Adipocyte (in vitro differentiated cells): ENCODE results near the gene FGD2.
A peak's percentile ranks its signal among the peaks of the same experiment; 100 is the strongest.
"Not testable (repeated sequence)": the region's sequence is repeated elsewhere in the genome, so short reads cannot be mapped to it uniquely, and the experiment has no call there.

Experiments used
- DNase-seq: peaks from one replicate; pipeline ENCODE4 v3.0.0-alpha.2; 2015; ENCODE audit warnings: low read depth
- H3K27me3 ChIP-seq: replicated peaks from 2 replicates; pipeline ENCODE4 v1.7.0; 2013; ENCODE audit warnings: mild to moderate bottlenecking, low read length, moderate library complexity; ENCODE audit not compliant: control insufficient read depth, insufficient read depth
- H3K36me3 ChIP-seq: 2 replicates; pipeline ENCODE4 v1.7.0; 2013; ENCODE audit warnings: low read length, mild to moderate bottlenecking, moderate library complexity; ENCODE audit not compliant: control insufficient read depth, insufficient read depth, severe bottlenecking
- H3K4me1 ChIP-seq: 2 replicates; pipeline ENCODE4 v1.7.0; 2013; ENCODE audit warnings: mild to moderate bottlenecking, low read length, moderate library complexity; ENCODE audit not compliant: control insufficient read depth, insufficient read depth
- H3K4me3 ChIP-seq: 2 replicates; pipeline ENCODE4 v1.7.0; 2013; ENCODE audit warnings: mild to moderate bottlenecking, low read length, moderate library complexity
- H3K9ac ChIP-seq: 2 replicates; pipeline ENCODE4 v1.7.0; 2013; ENCODE audit warnings: mild to moderate bottlenecking, low read length, moderate library complexity
- H3K9me3 ChIP-seq: 2 replicates; pipeline ENCODE4 v1.7.0; 2013; ENCODE audit warnings: mild to moderate bottlenecking, low read length, moderate library complexity; ENCODE audit not compliant: control insufficient read depth

The FGD2 gene

DNA sequence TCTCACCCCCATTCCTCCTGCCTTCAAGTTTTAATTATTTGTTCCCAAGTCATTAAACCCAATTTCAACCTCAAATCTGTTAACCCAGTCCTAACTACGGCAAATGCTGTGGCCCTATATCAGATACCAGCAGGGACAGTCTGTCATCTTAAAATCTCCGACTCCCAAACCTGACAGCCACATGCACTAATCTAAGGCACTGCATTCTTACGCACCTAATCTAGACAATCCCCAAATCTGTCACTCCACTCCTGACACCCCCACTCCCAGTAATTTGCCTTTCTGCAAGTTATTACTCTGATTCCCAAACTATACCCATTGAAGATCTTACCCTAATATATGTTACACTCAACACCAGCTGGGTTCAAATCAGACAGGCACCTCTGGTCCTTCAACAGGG is 21.9 kb upstream of the FGD2 start:
- Histone ChIP-seq H3K9me3 (no peaks in the 10 kb centered on the region), H3K4me3 (peak overlapping the region; percentile 99), H3K36me3 (no peaks in the 10 kb centered on the region), H3K4me1 (peaks cover 54% of the 10 kb centered on the region), H3K27me3 (no peaks in the 10 kb centered on the region), H3K9ac (peak overlapping the region; percentile 6)
- no peak for DNase-seq

DNA sequence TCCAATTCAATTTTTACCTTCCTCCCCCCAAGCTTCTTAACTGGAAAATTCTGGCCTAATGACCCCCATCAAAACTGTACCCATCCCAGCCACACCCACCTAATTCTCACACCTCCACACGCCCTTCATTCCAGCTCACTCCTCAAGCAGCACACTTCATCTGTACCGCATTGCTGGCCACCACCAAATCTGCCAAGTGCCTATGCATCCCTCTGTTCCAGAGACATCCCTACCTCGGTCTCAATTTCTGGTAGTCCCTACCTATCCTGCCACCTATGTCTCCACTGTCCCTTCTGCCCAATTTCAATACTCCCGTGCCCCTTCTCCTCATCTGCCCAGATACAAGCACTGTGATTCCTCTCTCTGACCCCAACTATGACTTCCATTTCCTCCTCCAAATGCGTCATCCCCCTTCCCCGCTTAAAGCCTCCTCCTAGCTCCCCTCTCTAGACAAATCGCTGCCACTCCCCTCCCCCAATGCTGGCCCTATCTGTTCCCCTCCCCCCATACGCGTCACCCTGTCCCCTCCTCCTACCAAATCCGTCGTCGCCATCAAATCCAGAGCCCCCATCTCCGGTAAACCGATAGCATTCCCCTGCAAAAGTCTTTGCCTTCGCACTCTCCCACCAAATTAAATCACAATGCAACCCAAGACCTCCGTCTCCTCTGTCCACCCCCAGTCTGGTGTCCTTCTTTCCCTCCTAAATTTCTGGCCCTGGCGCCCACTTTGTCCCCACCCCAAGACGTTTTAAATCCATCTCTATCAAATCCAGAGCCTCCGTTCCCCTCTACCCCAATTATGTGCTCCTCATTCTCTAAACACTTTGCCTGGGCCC is 20.7 kb upstream of the FGD2 start:
- Histone ChIP-seq H3K4me1 (peaks cover 42% of the 10 kb centered on the region), H3K36me3 (no peaks in the 10 kb centered on the region), H3K9me3 (no peaks in the 10 kb centered on the region), H3K9ac (peak overlapping the region; percentile 99), H3K4me3 (peak overlapping the region; percentile 99), H3K27me3 (no peaks in the 10 kb centered on the region)
- DNase-seq = peak; percentile 80

DNA sequence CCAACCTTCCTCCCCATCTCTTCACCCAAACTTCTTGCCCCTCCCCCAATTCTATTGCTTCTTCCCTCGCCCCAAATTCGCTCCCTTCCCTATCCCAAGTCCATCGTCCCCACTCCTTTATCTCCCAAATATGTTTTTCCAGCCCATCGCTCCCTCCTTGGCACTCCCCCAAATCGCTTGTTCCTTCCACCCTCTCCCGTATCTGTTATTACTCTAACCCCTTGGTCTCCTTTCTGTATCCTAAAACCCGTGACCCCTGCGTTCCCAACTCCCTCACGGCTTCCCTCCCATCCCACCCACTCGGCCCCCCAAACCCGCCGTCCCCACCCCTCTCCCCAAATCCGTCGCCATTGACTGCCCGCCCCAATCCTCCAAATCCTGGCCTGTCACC is 20.0 kb upstream of the FGD2 start:
- H3K9ac ChIP-seq = peak overlapping the region; percentile 99
- no peaks in the 10 kb centered on the region for H3K36me3 ChIP-seq
- no peaks in the 10 kb centered on the region for H3K27me3 ChIP-seq
- peak; percentile 47 for DNase-seq
- peak overlapping the region; percentile 99 for H3K4me3 ChIP-seq
- H3K4me1 ChIP-seq = peaks cover 39% of the 10 kb centered on the region
- no peaks in the 10 kb centered on the region for H3K9me3 ChIP-seq

DNA sequence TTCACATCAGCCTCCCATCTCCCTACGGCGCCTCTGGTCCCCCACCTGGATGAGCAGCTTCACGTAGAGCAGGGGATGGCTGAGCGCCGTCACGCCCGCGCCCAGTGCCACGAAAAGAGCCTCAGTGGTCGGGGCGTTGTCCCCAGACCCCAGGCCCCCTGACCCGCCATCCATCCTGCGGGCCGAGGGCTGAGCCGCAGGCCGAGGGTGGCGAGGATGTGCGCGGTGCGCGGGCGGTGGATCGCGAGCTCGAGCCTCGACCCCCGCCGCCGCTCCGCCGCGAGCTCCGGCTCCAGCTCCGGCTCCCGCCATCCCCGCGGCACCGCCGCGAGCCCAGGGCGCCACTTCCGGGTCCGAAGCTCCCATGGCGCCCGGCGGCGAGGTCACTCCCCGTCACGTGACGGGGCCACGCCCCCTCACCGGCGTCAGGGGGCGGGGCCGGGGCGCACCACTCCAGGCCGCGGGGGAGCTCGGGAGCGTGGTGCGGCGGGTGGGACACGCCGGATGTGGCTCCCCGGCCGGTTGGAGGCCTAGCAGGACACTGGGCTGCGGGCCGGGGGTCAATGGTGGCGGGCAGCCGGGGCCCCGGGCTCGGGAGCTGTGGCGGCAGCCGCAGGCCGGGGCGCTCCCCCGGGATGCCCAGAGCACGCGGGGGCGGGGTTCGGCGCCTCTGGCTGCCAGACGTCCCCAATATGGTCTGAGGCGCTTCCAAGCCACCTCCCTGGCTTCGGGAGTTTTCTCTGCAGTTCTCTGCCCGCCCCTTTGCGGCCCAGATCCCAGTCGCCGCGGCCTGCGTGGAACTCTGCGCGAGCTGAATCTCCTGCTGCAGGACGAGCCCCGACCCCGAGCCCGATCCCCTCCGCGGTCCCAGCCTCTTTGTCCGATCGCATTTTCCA is 19.4 kb upstream of the FGD2 start, which contains the start of gene MTCH1:
Gene MTCH1 (minus strand): TSS at position 389 of the 896 bp plus-strand sequence. CDS start 23 bp downstream, at position 366.
- H3K4me1 ChIP-seq = peaks cover 39% of the 10 kb centered on the region
- H3K4me3 ChIP-seq = peak within 1 kb of the TSS; percentile 99
- peaks cover 5% of the 10 kb centered on the region for H3K27me3 ChIP-seq
- H3K36me3 ChIP-seq = no peaks in the 10 kb centered on the region
- H3K9ac ChIP-seq = peak within 1 kb of the TSS; percentile 99
- no peaks in the 10 kb centered on the region for H3K9me3 ChIP-seq
- DNase-seq = peak; percentile 96

DNA sequence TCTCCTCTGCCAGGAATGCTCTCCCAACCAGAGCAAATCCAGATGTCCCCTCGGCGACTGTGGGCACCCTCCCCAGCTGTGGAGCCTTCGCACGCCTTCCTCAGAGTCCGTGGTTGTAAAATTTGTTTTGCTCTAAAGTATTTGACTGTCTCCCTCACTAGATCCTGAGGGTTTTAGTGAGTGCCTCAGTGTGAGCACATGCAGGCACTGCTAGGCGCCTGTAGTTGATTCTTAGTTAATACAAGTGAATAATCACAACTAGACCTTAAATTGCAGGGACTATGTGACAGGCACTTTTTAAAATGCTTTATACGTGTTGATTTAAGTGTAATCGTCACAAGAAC is 18.8 kb upstream of the FGD2 start:
- Histone ChIP-seq H3K27me3 (peaks cover 6% of the 10 kb centered on the region), H3K9me3 (no peaks in the 10 kb centered on the region), H3K36me3 (no peaks in the 10 kb centered on the region), H3K4me3 (peak overlapping the region; percentile 99), H3K4me1 (peaks cover 35% of the 10 kb centered on the region), H3K9ac (peak overlapping the region; percentile 99)
- no peak for DNase-seq

DNA sequence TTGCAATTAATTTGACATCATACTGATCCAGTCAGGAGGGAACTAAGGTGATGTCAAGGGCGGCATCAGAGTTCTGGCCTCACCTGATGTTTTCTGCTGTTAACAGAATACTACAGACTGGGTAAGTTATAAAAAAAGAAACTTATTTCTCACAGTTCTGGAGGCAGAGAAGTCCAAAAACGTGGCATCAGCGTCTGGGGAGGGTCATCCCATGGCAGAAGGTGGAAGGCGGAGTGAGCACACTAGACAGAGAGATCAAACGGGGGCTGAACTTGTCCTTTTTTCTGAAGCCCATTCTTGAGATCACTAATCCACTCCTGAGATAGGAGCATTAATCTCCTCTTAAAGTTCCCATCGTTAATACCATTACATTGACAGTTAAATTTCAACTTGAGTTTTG is 16.2 kb upstream of the FGD2 start:
- H3K9me3 ChIP-seq = no peaks in the 10 kb centered on the region
- H3K9ac ChIP-seq = no peak overlapping the region
- H3K27me3 ChIP-seq = peaks cover 6% of the 10 kb centered on the region
- peaks cover 13% of the 10 kb centered on the region for H3K4me1 ChIP-seq
- H3K4me3 ChIP-seq = no peak overlapping the region
- H3K36me3 ChIP-seq = no peaks in the 10 kb centered on the region
- no peak for DNase-seq

DNA sequence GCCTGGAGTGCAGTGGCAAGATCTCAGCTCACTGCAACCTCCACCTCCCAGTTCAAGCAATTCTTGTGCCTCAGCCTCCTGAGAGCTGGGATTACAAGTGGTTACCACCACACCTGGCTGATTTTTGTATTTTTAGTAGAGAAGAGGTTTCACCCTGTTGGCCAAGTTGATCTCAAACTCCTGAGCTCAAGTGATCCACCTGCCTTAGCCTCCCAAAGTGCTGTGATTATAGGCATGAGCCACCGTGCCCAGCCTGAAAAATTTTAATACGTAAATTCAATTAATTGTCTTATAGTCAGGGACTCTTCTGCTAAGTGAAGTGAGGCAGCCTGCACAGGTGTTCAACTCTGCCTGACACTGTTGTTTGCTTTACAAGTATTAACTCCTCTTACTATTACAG is 15.1 kb upstream of the FGD2 start:
- H3K9me3 ChIP-seq, H3K9ac ChIP-seq, H3K4me3 ChIP-seq, H3K36me3 ChIP-seq, DNase-seq, H3K27me3 ChIP-seq, H3K4me1 ChIP-seq: not testable (repeated sequence)

DNA sequence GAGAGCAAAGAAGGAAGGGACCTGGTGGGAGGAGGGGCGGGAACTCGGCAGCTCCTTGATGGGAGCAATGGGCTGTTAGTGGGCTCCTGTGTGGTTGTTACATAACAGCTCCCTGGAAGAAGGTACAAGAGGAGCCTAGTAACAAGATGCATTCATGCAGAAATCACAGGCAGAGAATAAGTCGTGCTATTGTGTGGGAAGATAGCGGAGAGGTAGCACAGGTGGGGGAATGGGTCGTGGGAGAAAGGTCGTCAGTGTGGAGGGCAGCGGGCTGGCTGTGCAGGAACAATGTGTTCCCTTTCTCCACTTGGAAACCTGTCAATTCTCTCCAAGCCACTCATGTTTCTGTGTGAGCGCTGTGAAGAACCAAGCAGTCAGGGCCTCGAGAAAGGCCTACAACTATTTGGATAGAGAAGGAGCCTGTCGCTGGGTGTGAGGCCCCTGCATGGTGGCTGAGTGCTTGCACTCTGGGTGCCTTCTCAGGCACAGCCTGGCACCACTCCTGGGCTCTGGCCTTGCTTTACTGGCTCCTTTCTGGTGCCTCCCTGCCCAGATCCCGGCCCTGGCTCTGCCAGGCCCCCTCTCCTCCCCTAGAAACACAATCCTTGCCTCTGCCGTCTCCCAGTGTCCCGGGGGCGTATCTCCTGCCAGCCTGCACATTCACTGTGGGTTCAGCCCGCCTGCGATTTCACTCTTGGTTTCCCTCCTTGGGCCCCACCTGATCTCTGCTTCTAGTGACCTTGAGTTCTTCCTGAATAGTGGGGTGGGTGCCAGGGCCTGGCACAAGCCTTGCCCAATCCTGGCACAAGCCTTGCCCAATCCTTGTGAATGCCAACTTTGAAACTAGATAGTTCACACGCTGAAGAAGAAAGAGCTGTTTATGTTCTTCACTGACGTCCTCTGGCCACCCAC is 7.4 kb upstream of the FGD2 start:
- no peaks in the 10 kb centered on the region for H3K36me3 ChIP-seq
- no peaks in the 10 kb centered on the region for H3K9me3 ChIP-seq
- H3K27me3 ChIP-seq = peaks cover 17% of the 10 kb centered on the region
- H3K9ac ChIP-seq = peak overlapping the region; percentile 37
- no peak overlapping the region for H3K4me3 ChIP-seq
- no peak for DNase-seq
- H3K4me1 ChIP-seq = peaks cover 18% of the 10 kb centered on the region

DNA sequence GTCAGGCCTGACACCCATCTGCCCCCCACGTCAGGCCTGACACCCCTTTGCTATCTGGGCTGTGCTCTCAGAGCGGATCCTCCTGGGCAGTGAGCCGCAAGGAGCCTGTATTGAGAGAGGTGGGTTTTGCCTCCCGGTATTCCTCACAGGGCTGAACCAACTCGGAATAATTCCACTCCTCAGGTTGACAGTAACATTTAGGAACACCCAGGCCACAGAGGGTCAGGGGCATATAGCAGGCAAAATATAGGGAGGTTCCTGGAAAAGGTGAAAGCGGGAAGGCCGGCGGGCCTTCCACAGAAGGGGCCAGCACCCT is 6.8 kb upstream of the FGD2 start:
- Histone ChIP-seq H3K27me3 (peaks cover 17% of the 10 kb centered on the region), H3K4me3 (no peak overlapping the region), H3K9me3 (no peaks in the 10 kb centered on the region), H3K4me1 (peaks cover 18% of the 10 kb centered on the region), H3K9ac (no peak overlapping the region), H3K36me3 (no peaks in the 10 kb centered on the region)
- no peak for DNase-seq

DNA sequence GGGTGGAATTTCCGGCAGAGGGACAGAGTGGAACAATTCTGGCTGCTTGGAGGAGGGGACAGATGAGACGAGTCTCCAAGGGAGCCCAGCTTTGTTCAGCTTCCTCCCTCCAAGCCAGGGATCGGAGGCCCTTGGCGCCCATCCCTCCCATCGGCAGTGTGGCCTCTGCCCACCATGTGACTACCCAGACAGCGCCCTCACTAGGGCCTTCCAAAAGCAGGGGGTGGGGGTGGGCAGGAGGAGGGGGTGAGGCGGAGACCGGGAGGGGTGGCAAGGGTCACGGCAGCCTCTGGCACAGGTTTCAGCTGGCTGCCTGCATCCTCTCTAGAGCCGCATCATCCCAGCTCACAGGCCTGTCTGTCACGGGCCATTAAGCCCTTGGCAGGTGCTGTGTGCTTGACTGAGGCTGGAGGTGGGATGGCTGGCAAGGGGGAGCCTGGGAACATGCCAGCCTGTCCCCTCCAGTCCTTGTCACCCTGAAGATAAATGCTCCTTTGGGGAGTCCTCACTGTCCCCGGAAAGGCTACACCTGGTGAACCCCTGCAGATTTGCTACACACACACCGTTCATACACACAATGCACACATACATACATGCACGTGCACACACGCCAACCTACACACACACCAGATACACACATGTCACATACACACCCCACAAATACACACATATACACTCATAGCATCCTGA is 6.2 kb upstream of the FGD2 start:
- Histone ChIP-seq H3K27me3 (peaks cover 17% of the 10 kb centered on the region), H3K9me3 (no peaks in the 10 kb centered on the region), H3K4me3 (no peak overlapping the region), H3K36me3 (no peaks in the 10 kb centered on the region), H3K4me1 (peaks cover 18% of the 10 kb centered on the region), H3K9ac (no peak overlapping the region)
- DNase-seq = no peak
